Thoracic aorta (tissue), 2 donors: ENCODE results near the gene COX17. TPM values are rescaled to one million over a fixed set of nuclear protein-coding genes. Genes with fewer than 3 reads are reported as not detected.

Experiments
- ATAC-seq: fragments of 150-250 bp; one replicate; pipeline ENCODE4 v1.8.0; 2017; ENCODE audit warnings: low read depth; ENCODE audit not compliant: insufficient number of reproducible peaks, low FRiP score
- DNase-seq: peaks from one replicate; pipeline ENCODE4 v3.0.0-alpha.2; 2020; ENCODE audit warnings: low spot score
- H3K27ac ChIP-seq, 2 donors: fragments of 200-600 bp; sonication (generic); 1 replicate in 1 of 2; 2 replicates in 1 of 2; pipeline ENCODE4 v1.5.1; 2016; ENCODE audit warnings: mild to moderate bottlenecking in 2 of 2, moderate library complexity in 2 of 2
- H3K27me3 ChIP-seq: fragments of 200-600 bp; sonication (generic); replicated peaks from 2 replicates; pipeline ENCODE4 v1.6.0; 2016; ENCODE audit warnings: mild to moderate bottlenecking; ENCODE audit not compliant: insufficient read depth
- H3K36me3 ChIP-seq: fragments of 200-600 bp; sonication (generic); one replicate; pipeline ENCODE4 v1.5.1; 2016
- H3K4me1 ChIP-seq, 2 donors: fragments of 200-600 bp; sonication (generic); 1 replicate in 1 of 2; 2 replicates in 1 of 2; pipeline versions ENCODE4 v1.5.1 to v1.6.0; 2016; ENCODE audit warnings: low read depth in 2 of 2, mild to moderate bottlenecking in 1 of 2; ENCODE audit not compliant: control insufficient read depth in 1 of 2
- H3K4me3 ChIP-seq: fragments of 200-600 bp; sonication (generic); 2 replicates; pipeline ENCODE4 v1.5.1; 2016; ENCODE audit warnings: mild to moderate bottlenecking
- H3K9me3 ChIP-seq: fragments of 200-600 bp; sonication (generic); 2 replicates; pipeline ENCODE4 v1.5.1; 2016
- total RNA-seq, 2 donors: library from RNA; depleted of rRNA; stranded (reverse); fragments of >200 nt; gene quantifications; one replicate each; pipeline versions ENCODE4 v1.1.0 to v1.2.3, GENCODE V29; 2016
- TF ChIP-seq, protein P1 (sequence below): fragments of 200-600 bp; sonication (generic); IDR thresholded peaks from one replicate; pipeline ENCODE4 v1.5.1; 2019; ENCODE audit warnings: antibody characterized with exemption

The COX17 gene
- total RNA-seq, 2 donors from 2014 or later: 15.2 to 51.3 TPM

GRCh38 chr3:119700269-119700919, 23.2 kb upstream of the COX17 start:
- Histone ChIP-seq H3K27me3 (no peaks in the 10 kb centered on the region), H3K9me3 (no peaks in the 10 kb centered on the region), H3K4me3 (no peak overlapping the region), H3K4me1 (peaks cover 3 to 11% of the 10 kb centered on the region in 2 donors), H3K27ac (no peak overlapping the region), H3K36me3 (no peaks in the 10 kb centered on the region)
- TF ChIP-seq, protein P1, sequence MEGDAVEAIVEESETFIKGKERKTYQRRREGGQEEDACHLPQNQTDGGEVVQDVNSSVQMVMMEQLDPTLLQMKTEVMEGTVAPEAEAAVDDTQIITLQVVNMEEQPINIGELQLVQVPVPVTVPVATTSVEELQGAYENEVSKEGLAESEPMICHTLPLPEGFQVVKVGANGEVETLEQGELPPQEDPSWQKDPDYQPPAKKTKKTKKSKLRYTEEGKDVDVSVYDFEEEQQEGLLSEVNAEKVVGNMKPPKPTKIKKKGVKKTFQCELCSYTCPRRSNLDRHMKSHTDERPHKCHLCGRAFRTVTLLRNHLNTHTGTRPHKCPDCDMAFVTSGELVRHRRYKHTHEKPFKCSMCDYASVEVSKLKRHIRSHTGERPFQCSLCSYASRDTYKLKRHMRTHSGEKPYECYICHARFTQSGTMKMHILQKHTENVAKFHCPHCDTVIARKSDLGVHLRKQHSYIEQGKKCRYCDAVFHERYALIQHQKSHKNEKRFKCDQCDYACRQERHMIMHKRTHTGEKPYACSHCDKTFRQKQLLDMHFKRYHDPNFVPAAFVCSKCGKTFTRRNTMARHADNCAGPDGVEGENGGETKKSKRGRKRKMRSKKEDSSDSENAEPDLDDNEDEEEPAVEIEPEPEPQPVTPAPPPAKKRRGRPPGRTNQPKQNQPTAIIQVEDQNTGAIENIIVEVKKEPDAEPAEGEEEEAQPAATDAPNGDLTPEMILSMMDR: no peak
- peak; percentile 21 for ATAC-seq
- DNase-seq: no peak

DNA sequence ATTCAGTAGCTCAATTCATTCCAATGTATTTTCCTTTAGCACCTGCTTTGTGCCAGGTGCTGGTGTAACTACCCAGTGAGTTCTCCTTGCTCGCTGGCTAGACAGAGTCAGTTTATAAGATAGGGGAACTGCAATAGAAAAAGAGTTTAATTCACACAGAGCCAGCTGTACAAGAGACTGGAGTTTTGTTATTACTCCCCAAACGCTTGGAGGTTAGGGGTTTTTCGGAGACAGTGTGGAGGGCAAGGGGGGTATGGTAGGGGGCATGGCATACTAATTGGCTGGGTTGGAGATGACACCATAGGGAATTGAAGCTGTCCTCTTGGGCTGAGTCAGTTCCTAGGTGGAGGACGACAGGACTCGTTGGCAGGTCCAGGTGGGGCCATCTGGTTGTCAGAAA, 20.2 kb upstream of the COX17 start:
- TF ChIP-seq, protein P1: no peak
- Histone ChIP-seq H3K9me3 (no peaks in the 10 kb centered on the region), H3K27me3 (no peaks in the 10 kb centered on the region), H3K4me3 (no peak overlapping the region), H3K4me1 (peaks cover 2 to 3% of the 10 kb centered on the region in 2 donors), H3K36me3 (no peaks in the 10 kb centered on the region), H3K27ac (no peak overlapping the region)
- no peak for ATAC-seq
- DNase-seq: no peak

GRCh38 chr3:119695480-119695879, 18.3 kb upstream of the COX17 start:
- H3K9me3 ChIP-seq: no peaks in the 10 kb centered on the region
- no peaks in the 10 kb centered on the region for H3K4me1 ChIP-seq
- no peak for DNase-seq
- H3K36me3 ChIP-seq: no peaks in the 10 kb centered on the region
- no peak overlapping the region for H3K4me3 ChIP-seq
- no peak for ATAC-seq
- no peaks in the 10 kb centered on the region for H3K27me3 ChIP-seq
- no peak overlapping the region for H3K27ac ChIP-seq
- TF ChIP-seq, protein P1: no peak

DNA sequence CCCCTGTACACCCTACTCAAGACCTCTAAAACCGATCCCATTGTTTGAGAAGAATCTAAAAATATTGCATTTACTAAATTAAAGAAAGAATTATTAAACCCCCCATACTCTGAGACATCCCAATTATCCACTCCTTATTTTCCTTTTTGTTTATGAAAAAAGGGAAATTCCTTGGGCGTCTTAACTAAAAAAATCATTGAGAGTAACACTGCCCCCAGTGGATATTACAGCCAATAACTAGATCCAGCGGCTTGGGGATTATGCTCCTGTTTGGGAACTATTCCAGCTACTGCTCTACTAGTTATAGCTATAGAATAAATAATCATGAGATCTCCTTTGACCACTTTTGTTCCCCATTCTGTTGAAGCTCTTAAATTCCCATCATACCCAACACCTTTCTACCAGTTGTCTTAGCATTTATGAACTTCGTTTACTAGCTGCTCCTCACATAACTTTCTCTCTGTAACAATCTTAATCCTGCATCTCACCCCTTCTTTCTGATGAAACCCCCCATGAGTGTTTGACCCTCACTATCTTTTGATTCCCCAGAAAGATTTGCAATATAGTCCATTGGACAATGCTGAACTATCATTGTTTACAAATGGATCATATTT, 12.9 kb upstream of the COX17 start:
- Histone ChIP-seq H3K36me3 (no peaks in the 10 kb centered on the region), H3K27ac (no peak overlapping the region), H3K27me3 (no peaks in the 10 kb centered on the region), H3K4me3 (no peak overlapping the region), H3K4me1 (no peaks in the 10 kb centered on the region), H3K9me3 (no peaks in the 10 kb centered on the region)
- TF ChIP-seq, protein P1: peak; percentile 22
- DNase-seq: no peak
- ATAC-seq: no peak

DNA sequence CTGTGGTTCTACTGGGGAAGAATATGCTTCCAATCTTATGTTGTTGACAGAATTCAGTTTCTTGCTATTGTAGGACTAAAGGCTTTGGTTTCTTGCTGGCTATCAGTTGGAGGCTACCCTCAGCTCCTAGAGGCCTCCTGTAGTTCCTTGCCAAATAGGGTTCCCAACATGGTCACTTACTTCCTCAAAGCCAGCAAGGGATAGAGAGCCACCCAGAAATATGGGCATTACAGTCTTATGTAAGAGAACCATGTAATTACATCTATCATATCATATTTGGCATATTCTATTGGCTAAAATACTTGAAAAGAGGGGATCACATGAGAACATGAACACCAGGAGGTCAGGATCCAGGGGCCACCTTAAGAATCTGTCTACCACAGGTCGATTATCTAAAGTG, 6.2 kb upstream of the COX17 start:
- no peaks in the 10 kb centered on the region for H3K9me3 ChIP-seq
- TF ChIP-seq, protein P1: no peak
- no peak for ATAC-seq

More for the DNA sequence above, 6.2 kb upstream of the COX17 start:
- H3K27me3 ChIP-seq: no peaks in the 10 kb centered on the region
- H3K4me1 ChIP-seq: no peaks in the 10 kb centered on the region
- H3K4me3 ChIP-seq: no peak overlapping the region
- H3K27ac ChIP-seq: no peak overlapping the region
- H3K36me3 ChIP-seq: no peaks in the 10 kb centered on the region
- DNase-seq: no peak
